Hematopoietic multipotent progenitor cell treated with erythropoietin and hydrocortisone succinate and interleukin-3 and kit ligand, for 15 days (in vitro differentiated cells): ENCODE data around the gene GSK3A.

Source experiments
- DNase-seq: peaks from one replicate; pipeline ENCODE4 v3.0.0-alpha.2; 2015; ENCODE audit warnings: low spot score

GSK3A gene

DNA sequence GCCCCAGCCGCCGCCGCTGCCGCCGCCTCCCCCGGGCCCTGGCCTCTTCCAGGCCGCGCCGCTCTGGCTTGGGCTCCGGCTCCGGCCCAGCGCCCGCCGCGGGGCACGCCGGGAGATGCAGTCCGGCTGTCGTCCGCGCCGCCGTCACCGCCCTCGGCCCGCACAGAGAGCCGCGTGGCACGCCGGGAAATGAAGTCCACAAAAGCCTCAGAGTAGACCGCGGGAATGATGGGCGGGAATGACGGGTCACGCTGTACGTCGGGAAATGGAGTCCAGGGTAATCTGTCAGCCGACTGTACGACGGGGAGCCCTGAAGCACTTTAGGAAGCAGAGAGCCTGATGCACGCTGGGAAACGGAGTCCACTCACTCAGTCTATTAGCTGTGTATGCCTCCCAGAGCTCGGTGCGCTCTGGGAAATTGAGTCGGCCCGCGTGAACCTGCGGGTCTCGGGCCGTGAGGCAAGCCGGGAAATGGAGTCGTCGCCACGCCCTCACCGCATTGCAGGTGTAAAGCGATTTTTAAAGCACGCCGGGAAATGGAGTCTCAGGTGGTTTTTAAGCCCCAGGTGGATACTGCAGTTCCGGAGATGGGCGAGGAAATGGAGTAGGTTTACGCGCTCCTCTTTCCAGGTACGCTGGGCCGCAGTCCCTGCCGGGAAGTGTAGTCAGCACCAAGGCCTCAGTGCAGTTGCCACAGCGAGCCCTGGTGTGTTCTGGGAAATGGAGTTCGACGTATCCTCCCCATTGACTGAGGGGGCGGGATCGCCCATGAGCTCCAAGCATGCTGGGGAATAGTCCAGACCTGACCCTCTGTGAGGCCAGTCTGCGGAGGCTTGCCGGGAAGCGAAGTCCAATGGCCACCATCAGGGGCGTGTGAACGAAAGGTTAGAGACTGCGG, at the start of gene GSK3A:
Gene GSK3A (minus strand): TSS at position 91 of the 898 bp plus-strand sequence. CDS start 137 bp downstream, outside the sequence.
- peak; percentile 97 for DNase-seq

DNA sequence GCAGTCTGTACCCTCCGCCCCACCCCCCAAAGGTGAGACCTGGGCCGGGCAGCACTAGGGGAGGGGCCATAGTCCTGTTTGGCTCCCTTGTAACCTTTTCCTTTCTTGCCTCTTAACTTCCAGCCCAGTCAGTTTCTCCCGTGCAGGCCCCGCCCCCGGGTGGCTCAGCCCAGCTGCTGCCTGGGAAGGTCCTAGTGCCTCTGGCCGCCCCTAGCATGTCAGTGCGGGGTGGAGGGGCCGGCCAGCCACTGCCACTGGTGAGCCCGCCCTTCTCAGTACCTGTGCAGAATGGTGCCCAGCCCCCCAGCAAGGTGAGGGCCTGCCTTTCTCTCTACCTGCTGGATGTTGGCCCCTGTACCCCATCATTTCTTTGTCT, 49.0 kb upstream of the GSK3A start:
- no peak for DNase-seq

GRCh38 chr19:42290523-42291434, 48.4 kb upstream of the GSK3A start:
- DNase-seq = peak; percentile 58

DNA sequence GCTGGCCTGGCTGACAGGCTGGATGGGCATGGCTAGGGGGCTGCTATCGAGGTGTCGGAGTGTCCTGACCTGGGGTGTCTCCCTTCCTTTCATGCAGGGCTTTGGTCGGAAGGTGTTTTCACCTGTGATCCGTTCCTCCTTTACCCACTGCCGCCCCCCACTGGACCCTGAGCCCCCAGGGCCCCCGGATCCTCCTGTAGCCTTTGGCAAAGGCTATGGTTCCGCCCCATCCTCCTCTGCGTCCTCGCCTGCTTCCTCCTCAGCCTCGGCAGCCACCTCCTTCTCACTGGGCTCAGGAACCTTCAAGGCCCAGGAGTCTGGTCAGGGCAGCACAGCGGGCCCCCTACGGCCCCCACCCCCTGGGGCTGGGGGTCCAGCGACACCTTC, 47.7 kb upstream of the GSK3A start:
- DNase-seq = no peak

DNA sequence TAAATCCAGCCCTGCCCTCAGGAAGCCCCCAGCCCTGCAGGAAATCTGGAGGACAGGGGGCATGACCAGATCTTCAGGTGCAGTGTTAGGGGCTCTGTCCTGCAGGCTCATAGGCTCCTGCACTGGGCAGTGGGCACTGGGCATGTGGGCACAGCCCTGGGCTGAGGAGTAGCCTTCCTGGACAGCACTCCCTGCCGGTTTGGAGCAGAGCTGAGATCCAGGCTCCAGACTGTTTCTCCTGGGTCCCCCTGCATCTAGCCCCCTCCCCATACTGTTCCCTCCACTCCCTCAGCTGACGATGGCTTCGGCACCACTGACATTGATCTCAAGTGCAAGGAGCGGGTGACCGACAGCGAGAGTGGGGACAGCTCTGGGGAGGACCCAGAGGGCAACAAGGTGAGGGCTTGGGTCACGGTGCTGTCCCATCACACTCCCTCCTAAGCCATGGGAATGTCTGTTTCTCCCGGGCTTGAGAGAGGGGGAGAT, 47.2 kb upstream of the GSK3A start:
- DNase-seq = no peak

GRCh38 chr19:42288881-42289555, 46.6 kb upstream of the GSK3A start:
- DNase-seq = no peak

- no peak for DNase-seq
These were observed 46.0 kb upstream of the GSK3A start for GRCh38 chr19:42288387-42288786.

DNA sequence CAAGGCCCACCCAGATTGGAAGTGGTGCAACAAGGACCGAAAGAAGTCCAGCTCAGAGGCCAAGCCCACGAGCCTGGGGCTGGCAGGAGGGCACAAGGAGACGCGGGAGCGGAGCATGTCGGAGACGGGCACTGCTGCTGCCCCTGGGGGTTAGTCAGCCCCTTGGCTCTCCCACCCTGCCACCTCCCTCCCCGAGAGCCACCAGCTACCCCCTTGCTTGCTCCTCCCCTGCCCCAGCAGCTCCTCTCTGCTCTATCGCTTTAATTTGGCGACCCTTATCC, 45.4 kb upstream of the GSK3A start:
- no peak for DNase-seq

DNA sequence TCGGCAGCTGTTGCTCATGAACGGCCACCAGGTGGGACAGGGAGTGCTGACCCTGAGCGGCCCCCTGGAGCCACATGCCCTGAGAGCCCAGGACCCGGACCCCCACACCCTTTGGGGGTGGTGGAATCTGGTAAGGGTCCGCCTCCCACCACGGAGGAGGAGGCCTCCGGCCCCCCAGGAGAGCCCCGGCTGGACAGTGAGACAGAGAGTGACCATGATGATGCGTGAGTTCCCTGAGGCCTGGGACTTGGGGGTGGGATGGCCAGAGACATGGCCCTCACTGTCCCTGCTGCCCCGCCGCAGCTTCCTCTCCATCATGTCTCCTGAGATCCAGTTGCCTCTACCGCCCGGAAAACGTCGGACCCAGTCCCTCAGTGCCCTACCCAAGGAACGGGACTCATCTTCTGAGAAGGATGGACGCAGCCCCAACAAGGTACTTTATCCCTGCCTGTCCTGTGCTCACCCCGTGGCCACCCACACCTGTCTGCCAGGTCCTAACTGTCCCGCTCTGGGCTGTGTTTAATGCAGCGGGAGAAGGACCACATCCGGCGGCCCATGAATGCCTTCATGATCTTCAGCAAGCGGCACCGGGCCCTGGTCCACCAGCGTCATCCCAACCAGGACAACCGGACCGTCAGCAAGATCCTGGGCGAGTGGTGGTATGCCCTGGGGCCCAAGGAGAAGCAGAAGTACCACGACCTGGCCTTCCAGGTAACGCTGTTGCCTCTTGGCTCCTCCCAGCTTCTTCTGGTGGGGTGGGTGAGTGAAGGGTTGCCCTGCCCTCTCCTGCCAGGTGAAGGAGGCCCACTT, 44.8 kb upstream of the GSK3A start:
- DNase-seq = no peak

- peak; percentile 24 for DNase-seq
These were observed 44.1 kb upstream of the GSK3A start for GRCh38 chr19:42286349-42287016.

GRCh38 chr19:42285988-42286348, 43.6 kb upstream of the GSK3A start:
- no peak for DNase-seq

DNA sequence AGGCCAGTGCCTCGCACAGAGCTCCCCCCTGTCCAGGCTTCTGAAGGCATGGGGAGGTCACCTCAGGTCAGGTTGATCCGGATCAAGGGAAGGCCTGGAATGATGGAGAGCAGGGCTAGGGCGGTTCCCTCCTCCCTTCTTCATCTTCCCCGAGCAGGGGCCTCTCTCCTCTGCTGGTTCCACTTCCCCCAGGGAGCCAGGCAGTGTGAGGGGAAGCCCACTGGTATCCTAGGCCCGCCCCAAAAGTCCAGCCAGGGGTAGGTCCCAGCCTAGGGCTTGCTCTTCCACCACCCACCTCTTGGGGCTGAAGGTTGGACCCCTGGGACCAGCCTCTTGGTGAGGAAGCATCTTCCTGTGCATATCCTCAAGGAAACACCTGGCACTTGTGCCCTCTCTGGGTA, 43.1 kb upstream of the GSK3A start:
- DNase-seq = no peak

DNA sequence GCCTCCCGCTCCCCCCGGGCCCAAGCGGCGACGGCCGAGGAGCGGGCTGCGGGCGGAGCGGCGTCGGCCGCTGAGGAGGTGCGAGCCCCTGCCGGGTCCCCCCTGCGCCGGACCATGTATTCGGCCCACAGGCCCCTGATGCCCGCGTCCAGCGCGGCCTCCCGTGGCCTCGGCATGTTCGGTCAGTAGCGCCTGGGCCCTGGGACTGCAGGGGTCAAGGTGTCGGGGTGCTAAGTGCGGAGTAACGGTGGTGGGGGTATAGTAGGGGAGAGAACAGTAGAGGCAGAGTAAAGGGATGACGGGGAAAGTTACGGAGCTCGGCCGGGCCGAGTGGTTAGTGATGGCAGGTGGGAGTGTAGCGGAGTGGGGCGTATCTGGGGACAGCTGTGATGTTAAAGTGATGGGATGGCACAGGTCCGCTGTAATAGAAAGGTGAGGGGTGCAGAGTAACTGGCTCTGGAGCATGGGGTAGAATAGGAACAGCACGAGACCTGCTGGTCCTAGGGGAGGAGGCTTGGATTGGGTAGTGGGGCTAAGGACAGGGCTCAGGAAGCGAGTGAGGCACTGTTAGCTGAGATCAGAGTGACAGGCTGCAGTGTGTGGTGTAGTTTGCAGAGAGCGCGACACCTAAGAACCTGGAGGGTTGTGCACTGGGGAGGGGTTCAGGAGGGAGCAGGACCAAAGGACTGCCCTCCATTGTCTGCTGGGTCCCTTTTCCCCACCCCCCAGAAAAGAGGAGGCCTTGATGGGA, 42.4 kb upstream of the GSK3A start:
- peak; percentile 24 for DNase-seq

DNA sequence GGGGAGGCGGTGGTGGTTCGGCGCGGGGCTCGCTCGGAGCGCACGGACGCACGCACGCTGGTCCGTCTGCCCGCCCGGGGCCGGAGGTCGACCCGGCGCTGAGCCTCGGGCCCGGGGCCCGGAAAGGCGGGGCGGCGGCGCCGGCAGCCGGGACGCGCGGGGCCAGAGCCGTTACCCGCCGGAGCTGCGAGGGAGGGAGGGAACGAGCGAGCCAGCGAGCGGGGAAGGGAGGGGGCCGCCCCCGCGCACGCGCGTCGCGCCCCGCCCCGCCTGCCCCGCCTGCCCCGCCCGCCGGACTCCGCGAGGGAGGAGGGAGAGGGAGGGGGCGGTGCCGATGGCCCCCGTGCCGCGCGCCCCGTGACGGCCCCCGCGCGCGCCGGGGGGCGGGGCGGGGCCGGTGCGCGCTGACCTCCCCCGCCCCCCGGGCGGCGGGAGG, 41.7 kb upstream of the GSK3A start:
- DNase-seq = peak; percentile 85

DNA sequence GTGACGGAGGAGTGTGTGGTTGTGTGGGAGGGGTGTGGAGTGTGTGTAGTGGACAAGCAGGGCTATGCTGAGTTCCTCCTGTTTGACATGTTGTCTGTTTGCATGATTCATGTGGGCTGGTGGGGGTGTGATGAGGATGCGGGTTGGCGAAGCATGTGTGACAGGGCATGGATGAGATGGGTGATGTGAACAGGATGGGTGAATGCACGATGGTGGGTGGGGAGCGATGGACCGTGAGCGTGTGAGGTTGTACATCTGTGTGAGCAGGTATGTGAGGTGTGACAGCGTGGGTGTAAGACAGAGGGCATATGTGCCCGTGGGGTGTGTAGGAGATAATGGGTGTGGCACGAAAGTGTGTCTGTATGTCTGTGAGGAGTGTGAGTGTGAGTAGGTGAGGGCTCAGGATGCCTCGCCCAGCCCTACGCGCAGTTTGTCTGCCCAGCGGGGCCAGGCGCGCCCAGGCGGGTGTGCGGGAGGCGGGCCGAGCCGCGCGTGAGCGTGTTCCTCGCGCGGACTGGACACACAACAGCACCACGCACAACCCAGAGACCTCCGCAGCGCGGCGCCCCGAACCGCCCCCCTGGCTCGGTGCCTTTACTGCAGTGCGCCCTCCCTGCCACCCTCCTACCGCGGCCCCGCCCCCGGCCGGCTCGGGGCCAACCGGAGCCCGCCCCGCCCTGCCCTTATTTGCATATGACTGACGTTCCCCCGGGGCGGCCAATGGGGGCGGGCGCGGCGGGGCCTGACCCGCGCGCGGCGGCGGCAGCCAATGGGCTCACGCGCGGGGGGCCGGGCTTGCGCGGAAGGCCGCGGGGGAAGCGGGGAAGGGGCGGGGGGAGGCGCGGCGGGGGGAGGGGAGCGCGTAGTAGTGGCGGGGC, 41.0 kb upstream of the GSK3A start:
- DNase-seq = peak; percentile 95

- DNase-seq = no peak
These were observed 40.4 kb upstream of the GSK3A start for GRCh38 chr19:42282819-42283187.

DNA sequence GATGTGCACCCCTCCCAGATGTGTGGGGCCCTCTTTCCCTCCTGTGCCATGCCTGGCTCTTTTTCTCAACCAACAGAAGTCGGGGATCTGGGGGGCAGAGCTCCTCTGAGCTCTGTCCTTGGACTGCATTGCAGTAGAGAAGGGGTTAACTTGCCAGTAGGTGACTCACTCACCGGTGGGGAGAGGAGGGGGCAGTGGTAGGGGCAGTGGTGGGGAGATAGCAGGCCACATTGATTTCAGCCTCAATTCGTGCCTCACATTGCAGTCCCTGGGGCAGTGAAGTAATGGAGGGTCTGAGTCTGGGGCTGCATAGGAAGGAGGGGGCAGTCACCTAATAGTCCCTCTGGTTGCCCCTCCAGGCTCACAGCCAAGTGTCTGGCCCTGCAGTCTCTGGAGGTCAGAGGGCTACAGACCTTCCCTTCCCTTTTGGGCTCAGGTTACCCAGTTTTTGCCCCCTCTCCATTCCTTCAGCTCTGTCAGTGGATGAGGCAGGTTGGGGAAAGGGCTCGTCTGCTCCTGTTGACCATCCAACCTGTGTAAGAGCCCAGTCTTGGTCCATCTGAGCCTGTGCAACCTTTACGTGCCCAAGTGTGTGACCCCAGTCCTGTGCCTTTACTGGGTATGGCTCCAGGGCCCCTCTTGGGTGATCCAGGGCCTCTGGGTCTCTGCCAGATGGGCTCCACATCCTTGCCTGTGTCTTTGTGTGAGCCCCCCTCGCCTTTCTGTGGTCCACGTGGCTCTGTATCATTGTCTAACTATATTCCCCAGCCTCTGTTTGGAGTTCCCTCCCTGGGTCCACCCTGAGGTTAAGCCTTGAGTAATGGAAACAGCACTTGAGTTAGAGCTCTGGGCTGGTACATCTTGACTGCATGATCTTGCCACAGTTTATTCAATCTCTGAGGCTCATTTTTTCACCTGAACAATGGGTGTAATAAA, 39.7 kb upstream of the GSK3A start:
- peak; percentile 17 for DNase-seq

DNA sequence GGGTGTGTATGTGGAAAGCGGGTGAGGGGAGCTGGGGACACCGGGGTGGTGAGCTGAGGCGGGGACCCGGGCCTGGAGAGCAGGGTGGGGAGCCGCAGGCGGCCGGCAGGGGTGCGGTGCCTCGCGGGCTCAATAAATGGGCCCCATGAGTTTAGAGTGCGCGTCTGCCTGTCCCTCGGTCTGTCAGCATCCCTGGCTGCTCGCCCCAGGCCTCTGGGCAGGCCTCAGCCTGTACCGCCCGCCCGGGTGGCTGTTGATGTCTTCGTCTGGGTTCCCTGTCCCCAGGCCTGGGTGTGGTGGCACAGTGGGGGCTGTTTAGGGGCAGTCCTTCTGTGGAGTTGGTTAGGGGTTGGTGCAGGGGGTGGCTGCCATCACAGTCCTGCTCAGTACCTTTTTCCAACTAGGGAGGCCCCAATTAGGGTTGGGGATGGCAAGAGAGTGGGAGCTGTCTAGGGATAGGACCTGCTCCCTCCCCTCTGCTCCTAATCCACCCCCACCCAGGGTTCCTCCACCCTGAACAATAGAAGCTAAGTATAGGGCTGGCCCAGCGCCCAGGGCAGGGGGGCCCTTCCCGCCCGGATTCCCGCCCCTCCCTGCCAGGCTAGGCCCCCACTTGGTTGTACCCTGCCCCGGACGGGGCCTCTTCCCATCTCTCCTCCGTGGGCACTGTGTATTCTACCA, 38.9 kb upstream of the GSK3A start:
- DNase-seq = peak; percentile 51
